A549 (cell line): ENCODE results near the gene KIF26A. TPM values are rescaled to one million over a fixed set of nuclear protein-coding genes. Genes with fewer than 3 reads are reported as not detected.

Experiments used
- ATAC-seq, 2 experiments: fragments of 200-7000 bp in 1 of 2; fragments of >200 bp in 1 of 2; cut with Nextera tagmentation in 1 of 2; cut with Tn5 transposase in 1 of 2; 3 replicates each; pipeline versions ENCODE4 v1.8.0 to v1.9.1; 2018 to 2020; ENCODE audit warnings: mild to moderate bottlenecking in 1 of 2, moderate library complexity in 1 of 2
- CTCF ChIA-PET: fragments of 300-600 bp; sonication (Branson Sonifier 250); formaldehyde crosslinking; extraction: SDS; loops from one replicate; lab custom pipeline; 2021; ENCODE audit warnings: antibody characterized with exemption, inconsistent platforms; lab: Yijun Ruan, JAX
- POLR2A ChIA-PET: fragments of 350-600 bp; formaldehyde crosslinking; extraction: SDS; loops from one replicate; lab custom pipeline; 2021; ENCODE audit warnings: antibody characterized with exemption, inconsistent platforms; lab: Yijun Ruan, JAX
- DNase-seq, 2 experiments: peaks; one replicate each; pipeline versions ENCODE4 v3.0.0 to v3.0.0-alpha.2; 2011 to 2016; ENCODE audit warnings: low read depth in 1 of 2, low spot score in 1 of 2
- FAIRE-seq: peaks from 2 replicates; lab custom pipeline; 2011; peaks lifted over from hg19 to GRCh38; lab: Jason Lieb, UNC
- H3K27ac ChIP-seq, 2 experiments: fragments of >200 bp; sonication (Bioruptor Twin); formaldehyde crosslinking; 3 replicates each; pipeline ENCODE4 v1.5.1; 2016 to 2017
- H3K4me1 ChIP-seq: fragments of >200 bp; sonication (Bioruptor Twin); formaldehyde crosslinking; 3 replicates; pipeline ENCODE4 v1.6.1; 2016
- H3K4me2 ChIP-seq: fragments of >200 bp; sonication (Bioruptor Twin); formaldehyde crosslinking; 3 replicates; pipeline ENCODE4 v1.6.1; 2016
- H3K4me3 ChIP-seq: fragments of >200 bp; sonication (Bioruptor Twin); formaldehyde crosslinking; 3 replicates; pipeline ENCODE4 v1.5.1; 2016
- H3K9me3 ChIP-seq: fragments of >200 bp; sonication (Bioruptor Twin); formaldehyde crosslinking; 3 replicates; pipeline ENCODE4 v1.6.1; 2016
- FOXS1 ChIP-seq: fragments of 250-450 bp; sonication (Bioruptor Pico); IDR thresholded peaks from 2 replicates; pipeline ENCODE4 v1.5.0; 2020; ENCODE audit warnings: mild to moderate bottlenecking, moderate library complexity
- GATA3 ChIP-seq: IDR thresholded peaks from 2 replicates; pipeline ENCODE4 v1.6.1; 2012; ENCODE audit warnings: borderline replicate concordance
- HEYL ChIP-seq: fragments of 250-450 bp; sonication (Bioruptor Pico); IDR thresholded peaks from 2 replicates; pipeline ENCODE4 v1.8.0; 2021; ENCODE audit warnings: mild to moderate bottlenecking, moderate library complexity
- HMGXB4 ChIP-seq: fragments of 250-450 bp; sonication (Bioruptor Pico); IDR thresholded peaks from 2 replicates; pipeline ENCODE4 v1.5.0; 2021; ENCODE audit warnings: mild to moderate bottlenecking, moderate library complexity, borderline replicate concordance
- HOXB5 ChIP-seq: fragments of 250-450 bp; sonication (Bioruptor Pico); IDR thresholded peaks from 2 replicates; pipeline ENCODE4 v1.5.0; 2020; ENCODE audit warnings: mild to moderate bottlenecking, moderate library complexity
- JUNB ChIP-seq: fragments of >200 bp; sonication (Bioruptor Twin); formaldehyde crosslinking; IDR thresholded peaks from 2 replicates; pipeline ENCODE4 v1.6.1; 2016
- NPAS2 ChIP-seq: fragments of 250-450 bp; sonication (Bioruptor Pico); IDR thresholded peaks from 2 replicates; pipeline ENCODE4 v1.8.0; 2022; ENCODE audit warnings: mild to moderate bottlenecking, moderate library complexity, borderline replicate concordance
- NR3C1 ChIP-seq: fragments of >200 bp; sonication (Bioruptor Twin); formaldehyde crosslinking; IDR thresholded peaks from 3 replicates; pipeline ENCODE4 v1.6.1; 2017
- PHF8 ChIP-seq: fragments of 200-600 bp; sonication (generic); IDR thresholded peaks from 2 replicates; pipeline ENCODE4 v1.6.1; 2016; ENCODE audit warnings: low read depth, mild to moderate bottlenecking, antibody characterized with exemption, moderate library complexity, borderline replicate concordance
- RAD21 ChIP-seq, 2 experiments: fragments of >200 bp in 1 of 2; sonication (Bioruptor Twin) in 1 of 2; formaldehyde crosslinking in 1 of 2; IDR thresholded peaks in 1 of 2; conservative IDR thresholded peaks in 1 of 2; 2 replicates in 1 of 2; 3 replicates in 1 of 2; pipeline ENCODE4 v1.6.1; 2012 to 2018; ENCODE audit warnings: inconsistent platforms in 1 of 2
- TP53 ChIP-seq: fragments of 250-450 bp; sonication (Bioruptor Pico); IDR thresholded peaks from 2 replicates; pipeline ENCODE4 v1.5.0; 2021; ENCODE audit warnings: mild to moderate bottlenecking, moderate library complexity
- ZFP36 ChIP-seq: fragments of 450-650 bp; IDR thresholded peaks from 2 replicates; pipeline ENCODE4 v1.6.1; 2014; ENCODE audit warnings: borderline replicate concordance; ENCODE audit not compliant: partially characterized antibody
- ZNF302 ChIP-seq: fragments of 250-450 bp; sonication (Bioruptor Pico); IDR thresholded peaks from 2 replicates; pipeline ENCODE4 v1.9.0; 2021; ENCODE audit warnings: inconsistent platforms, mild to moderate bottlenecking, moderate library complexity
- WGBS: methylation state at CpG from one replicate; pipeline ENCODE4 v1.1.6; 2017; ENCODE audit errors: missing lambda C conversion rate; 5-methylcytosine and 5-hydroxymethylcytosine counted together
- polyA plus RNA-seq, 4 experiments: library from polyadenylated mRNA; depleted of rRNA in 3 of 4; stranded (reverse); fragments of >200 nt; fragmentation: RNase III in 1 of 4; extraction: RNeasy Plus Mini Kit Qiagen cat#74134 plus additional on column Dnase treatment in 1 of 4; gene quantifications; 2 replicates in 3 of 4; 3 replicates in 1 of 4; pipeline ENCODE4 v1.2.3, GENCODE V29; 2011 to 2017
- TF ChIP-seq, protein P1 (sequence below): fragments of 200-600 bp; sonication (generic); IDR thresholded peaks from 2 replicates; pipeline ENCODE4 v1.6.1; 2016; ENCODE audit warnings: antibody characterized with exemption, mild to moderate bottlenecking, moderate library complexity
- TF ChIP-seq, protein P2 (sequence below): fragments of 250-450 bp; sonication (Bioruptor Pico); IDR thresholded peaks from 2 replicates; pipeline ENCODE4 v1.5.0; 2020; ENCODE audit warnings: low read depth, mild to moderate bottlenecking, moderate library complexity

KIF26A gene
- polyA plus RNA-seq, 2 of the 4 experiments (the other 2 are of a cell fraction): 0.28 to 2.3 TPM

DNA sequence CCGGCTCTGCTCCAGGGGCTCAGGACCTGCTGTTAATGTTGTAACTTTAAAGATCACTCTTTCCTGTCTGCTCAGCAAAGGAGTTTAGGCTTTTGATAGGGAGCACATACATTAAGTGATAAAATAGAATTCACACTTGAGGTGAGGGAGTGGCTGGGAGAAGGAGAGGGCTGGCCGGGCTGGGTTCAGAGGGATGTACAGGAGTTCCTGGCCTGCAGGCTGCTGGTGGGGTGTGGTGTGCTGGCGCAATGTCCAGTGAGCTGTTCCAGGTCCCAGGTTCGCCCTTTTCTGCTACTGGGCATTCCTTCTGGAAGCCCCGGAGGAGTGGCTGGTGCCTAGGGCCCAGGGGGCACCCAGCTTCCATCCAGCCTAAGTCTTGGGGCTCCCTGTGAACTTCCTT is 17.8 kb downstream of the KIF26A start (continued):
- TF ChIP-seq, protein P1, sequence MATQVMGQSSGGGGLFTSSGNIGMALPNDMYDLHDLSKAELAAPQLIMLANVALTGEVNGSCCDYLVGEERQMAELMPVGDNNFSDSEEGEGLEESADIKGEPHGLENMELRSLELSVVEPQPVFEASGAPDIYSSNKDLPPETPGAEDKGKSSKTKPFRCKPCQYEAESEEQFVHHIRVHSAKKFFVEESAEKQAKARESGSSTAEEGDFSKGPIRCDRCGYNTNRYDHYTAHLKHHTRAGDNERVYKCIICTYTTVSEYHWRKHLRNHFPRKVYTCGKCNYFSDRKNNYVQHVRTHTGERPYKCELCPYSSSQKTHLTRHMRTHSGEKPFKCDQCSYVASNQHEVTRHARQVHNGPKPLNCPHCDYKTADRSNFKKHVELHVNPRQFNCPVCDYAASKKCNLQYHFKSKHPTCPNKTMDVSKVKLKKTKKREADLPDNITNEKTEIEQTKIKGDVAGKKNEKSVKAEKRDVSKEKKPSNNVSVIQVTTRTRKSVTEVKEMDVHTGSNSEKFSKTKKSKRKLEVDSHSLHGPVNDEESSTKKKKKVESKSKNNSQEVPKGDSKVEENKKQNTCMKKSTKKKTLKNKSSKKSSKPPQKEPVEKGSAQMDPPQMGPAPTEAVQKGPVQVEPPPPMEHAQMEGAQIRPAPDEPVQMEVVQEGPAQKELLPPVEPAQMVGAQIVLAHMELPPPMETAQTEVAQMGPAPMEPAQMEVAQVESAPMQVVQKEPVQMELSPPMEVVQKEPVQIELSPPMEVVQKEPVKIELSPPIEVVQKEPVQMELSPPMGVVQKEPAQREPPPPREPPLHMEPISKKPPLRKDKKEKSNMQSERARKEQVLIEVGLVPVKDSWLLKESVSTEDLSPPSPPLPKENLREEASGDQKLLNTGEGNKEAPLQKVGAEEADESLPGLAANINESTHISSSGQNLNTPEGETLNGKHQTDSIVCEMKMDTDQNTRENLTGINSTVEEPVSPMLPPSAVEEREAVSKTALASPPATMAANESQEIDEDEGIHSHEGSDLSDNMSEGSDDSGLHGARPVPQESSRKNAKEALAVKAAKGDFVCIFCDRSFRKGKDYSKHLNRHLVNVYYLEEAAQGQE: no peak

GRCh38 chr14:104157016-104157928 is 18.9 kb downstream of the KIF26A start:
- H3K27ac ChIP-seq: no peak overlapping the region
- no peak for DNase-seq
- ATAC-seq: peak; percentile 23 to 60; a peak in 3 of 6 replicates
- ChIA-PET POLR2A (no interaction called here), CTCF (interaction anchor here (0.6 to 1.9 kb wide), 5 partner anchors 13 to 407 kb away, joined by 3 to 6 read pairs (median 3); no protein-coding TSS in a partner anchor)
- TF ChIP-seq HEYL (CRISPR knock-in tag) (no peak), RAD21 (conservative IDR thresholded peaks at IDR 0.05 in 1 of 2, IDR thresholded peaks at IDR 0.05 in 1 of 2) (0 out of 5 replicates have a peak, but pooled peaks of 1 of the 2 experiments have one; percentile 5), NR3C1 (no peak)
- no peaks in the 10 kb centered on the region for H3K9me3 ChIP-seq
- WGBS: 87% methylated on average over 36 of the region's 42 CpGs
- no peak overlapping the region for H3K4me2 ChIP-seq
- H3K4me3 ChIP-seq: no peak overlapping the region
- no peak for FAIRE-seq
- H3K4me1 ChIP-seq: no peaks in the 10 kb centered on the region

DNA sequence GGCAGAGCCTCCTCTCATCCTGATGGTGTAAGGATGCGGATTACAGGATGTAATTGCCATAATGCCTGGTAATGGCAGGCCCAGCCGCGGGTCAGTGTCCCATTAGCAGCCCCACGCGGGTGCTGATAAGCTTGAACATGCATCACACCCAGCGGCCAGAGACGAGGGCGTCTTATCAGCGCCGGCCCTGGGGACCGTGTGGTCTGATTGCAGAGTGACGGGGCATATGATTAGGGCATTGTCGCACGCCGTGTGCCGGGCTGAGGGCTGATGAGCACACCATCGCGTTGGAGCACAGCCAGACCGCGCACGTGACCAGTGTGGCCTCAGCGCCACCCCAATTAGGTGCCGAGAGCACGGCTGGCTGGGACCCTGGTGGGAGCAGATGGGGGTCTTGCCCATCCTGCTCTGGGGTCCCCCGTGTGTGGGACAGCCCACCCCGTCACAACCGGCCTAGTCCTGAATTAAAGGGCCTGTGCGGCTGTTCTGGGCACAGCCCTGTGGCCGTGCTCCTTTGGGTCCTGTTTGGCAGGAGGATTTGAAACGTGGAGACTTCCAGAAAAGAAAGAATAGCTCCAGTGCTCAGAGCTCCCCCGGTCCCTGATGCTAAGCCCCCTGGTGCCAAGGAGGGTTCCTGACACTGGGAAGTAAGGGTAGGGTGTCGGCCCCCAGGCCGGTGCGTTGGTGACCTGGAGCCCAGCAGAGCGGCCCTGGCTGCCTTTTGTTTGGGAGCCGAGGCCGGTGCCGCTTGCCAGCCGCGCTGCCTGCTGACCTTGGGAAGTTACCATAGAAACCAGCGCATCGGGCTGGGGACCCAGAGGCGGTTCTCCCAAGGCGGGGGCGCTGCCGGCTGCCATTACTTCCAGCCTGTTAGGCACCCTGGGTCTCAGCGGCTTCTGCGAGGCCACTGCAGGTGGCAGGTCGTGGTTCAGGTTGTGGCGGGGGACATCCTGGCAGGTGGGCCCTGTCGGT is 20.7 kb downstream of the KIF26A start:
- no peak for ATAC-seq
- TF ChIP-seq HMGXB4 (CRISPR knock-in tag): no peak
- FAIRE-seq: no peak
- Histone ChIP-seq H3K4me1 (no peaks in the 10 kb centered on the region), H3K4me2 (no peak overlapping the region), H3K9me3 (no peaks in the 10 kb centered on the region), H3K4me3 (no peak overlapping the region), H3K27ac (no peak overlapping the region)
- DNase-seq: no peak
- WGBS: 86% methylated on average over 21 of the region's 51 CpGs
- ChIA-PET POLR2A (no interaction called here), CTCF (interaction anchor here (0.9 to 1.0 kb wide), 2 partner anchors 9 to 405 kb away, joined by 3 to 4 read pairs; no protein-coding TSS in a partner anchor)

GRCh38 chr14:104159990-104160389 is 21.6 kb downstream of the KIF26A start:
- TF ChIP-seq JUNB: no peak
- TF ChIP-seq HOXB5 (CRISPR knock-in tag): no peak
- no peak for TF ChIP-seq GATA3
- TF ChIP-seq NPAS2 (CRISPR knock-in tag): no peak
- no peak for TF ChIP-seq ZFP36
- TF ChIP-seq, protein P2, sequence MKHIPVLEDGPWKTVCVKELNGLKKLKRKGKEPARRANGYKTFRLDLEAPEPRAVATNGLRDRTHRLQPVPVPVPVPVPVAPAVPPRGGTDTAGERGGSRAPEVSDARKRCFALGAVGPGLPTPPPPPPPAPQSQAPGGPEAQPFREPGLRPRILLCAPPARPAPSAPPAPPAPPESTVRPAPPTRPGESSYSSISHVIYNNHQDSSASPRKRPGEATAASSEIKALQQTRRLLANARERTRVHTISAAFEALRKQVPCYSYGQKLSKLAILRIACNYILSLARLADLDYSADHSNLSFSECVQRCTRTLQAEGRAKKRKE (CRISPR knock-in tag): no peak
- TF ChIP-seq FOXS1 (CRISPR knock-in tag): no peak
- TF ChIP-seq, protein P1: no peak
- no peak for TF ChIP-seq TP53 (CRISPR knock-in tag)
- no peak for TF ChIP-seq ZNF302 (CRISPR knock-in tag)
- no peak for TF ChIP-seq PHF8
- TF ChIP-seq, all 56 proteins: peak for 0
- no peak for DNase-seq
- no peak for FAIRE-seq
- H3K4me1 ChIP-seq: no peaks in the 10 kb centered on the region
- ChIA-PET CTCF (interaction anchor here (0.6 kb wide), 1 partner anchor 196 kb away, joined by 3 read pairs; no protein-coding TSS in a partner anchor), POLR2A (no interaction called here)
- H3K27ac ChIP-seq: no peak overlapping the region
- H3K4me2 ChIP-seq: no peak overlapping the region
- no peaks in the 10 kb centered on the region for H3K9me3 ChIP-seq
- no peak overlapping the region for H3K4me3 ChIP-seq
- ATAC-seq: no peak
- WGBS: 71% methylated on average over 7 of the region's 9 CpGs
